HG02623 (cell line): Measurements from ENCODE around the gene CRELD2.
A peak's percentile ranks its signal among the peaks of the same experiment; 100 is the strongest.

ENCODE experiments used
- ATAC-seq: cut with Tn5 transposase; IDR thresholded peaks from one replicate; pipeline ENCODE4 v1.9.1; 2021; ENCODE audit warnings: moderate library complexity; ENCODE audit not compliant: unreplicated experiment

CRELD2 gene

DNA sequence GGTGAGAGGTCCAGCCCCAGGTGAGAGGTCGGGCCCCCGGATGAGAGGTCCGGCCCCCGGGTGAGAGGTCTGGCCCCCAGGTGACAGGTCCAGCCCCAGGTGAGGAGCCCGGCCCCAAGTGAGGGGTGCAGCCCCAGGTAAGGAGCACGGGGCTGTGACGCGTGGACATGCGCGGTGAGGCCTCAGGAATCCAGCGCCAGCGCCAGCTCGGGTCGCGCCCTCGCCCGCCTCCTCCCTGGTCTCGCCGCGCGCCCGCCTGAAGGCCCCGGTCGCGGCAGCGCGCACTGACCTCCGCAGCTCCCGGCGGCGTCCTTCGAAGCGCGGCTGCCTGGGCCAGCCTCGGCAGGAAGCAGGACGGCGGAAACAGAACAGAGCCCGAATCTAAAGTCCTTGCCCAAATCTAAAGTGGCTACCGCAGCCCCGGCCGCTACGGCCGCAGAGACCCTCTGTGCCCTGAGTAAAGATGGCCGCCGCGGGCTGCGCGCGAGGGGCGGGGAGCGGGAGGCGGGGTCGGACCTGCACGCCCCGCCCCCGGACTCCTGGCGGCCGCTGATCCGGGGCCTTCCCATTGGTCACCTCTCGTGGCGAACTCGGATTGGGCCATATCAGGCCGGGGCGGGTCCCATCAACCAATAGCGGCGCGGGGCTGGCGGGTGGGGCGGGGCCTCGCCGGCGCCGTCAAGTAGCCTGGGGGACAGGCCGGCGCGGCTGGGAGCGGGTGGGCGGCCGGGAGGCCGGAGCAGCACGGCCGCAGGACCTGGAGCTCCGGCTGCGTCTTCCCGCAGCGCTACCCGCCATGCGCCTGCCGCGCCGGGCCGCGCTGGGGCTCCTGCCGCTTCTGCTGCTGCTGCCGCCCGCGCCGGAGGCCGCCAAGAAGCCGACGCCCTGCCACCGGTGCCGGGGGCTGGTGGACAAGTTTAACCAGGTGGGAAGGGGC, at the start of gene CRELD2, which contains the start of gene ALG12:
TSS of gene CRELD2 (plus strand) at position 661 of the 937 bp plus-strand sequence. CDS start at position 797, 136 bp downstream.
TSS of gene ALG12 (minus strand) at position 465 of the 937 bp plus-strand sequence. CDS start 4,673 bp downstream, outside the sequence.
- peak; percentile 89 for ATAC-seq

DNA sequence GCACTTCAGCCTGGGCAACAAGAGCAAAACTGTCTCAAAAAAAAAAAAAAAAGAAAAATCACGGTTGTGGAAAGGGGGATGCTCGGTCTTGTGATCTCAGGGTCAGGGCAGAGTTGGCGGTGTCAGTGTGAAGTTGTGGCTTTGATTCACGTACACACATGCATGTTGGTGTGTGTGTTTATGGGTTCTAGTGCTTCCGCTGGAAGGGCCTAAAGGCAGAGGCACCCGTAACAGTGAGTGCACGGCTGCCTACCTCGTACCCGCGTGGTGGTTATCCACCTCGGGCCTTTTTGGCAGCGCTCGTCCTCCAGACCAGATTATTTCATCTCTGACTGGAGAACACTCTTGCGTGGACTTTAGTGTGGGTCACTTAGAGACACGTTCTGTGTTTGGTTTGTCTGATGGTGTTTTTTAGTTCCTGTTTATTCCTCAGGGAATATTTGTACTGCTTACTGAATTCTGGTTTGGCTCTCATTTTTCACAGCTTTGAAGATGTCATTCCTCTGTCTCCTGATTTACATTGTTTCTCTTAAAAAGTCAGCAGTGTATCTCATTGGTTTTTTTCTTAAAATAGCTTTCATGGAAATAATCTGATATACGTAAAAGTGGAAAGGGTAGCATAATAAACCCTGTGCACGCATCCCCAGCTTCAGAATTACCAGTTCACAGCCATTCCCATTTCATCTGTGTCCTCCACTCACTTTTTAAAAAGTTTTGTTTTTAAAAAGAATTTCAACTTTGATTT, 49.2 kb upstream of the CRELD2 start:
- ATAC-seq = no peak

- ATAC-seq = no peak
These were observed 48.4 kb upstream of the CRELD2 start for GRCh38 chr22:49869845-49870712.

GRCh38 chr22:49871482-49871881, 47.0 kb upstream of the CRELD2 start:
- no peak for ATAC-seq

DNA sequence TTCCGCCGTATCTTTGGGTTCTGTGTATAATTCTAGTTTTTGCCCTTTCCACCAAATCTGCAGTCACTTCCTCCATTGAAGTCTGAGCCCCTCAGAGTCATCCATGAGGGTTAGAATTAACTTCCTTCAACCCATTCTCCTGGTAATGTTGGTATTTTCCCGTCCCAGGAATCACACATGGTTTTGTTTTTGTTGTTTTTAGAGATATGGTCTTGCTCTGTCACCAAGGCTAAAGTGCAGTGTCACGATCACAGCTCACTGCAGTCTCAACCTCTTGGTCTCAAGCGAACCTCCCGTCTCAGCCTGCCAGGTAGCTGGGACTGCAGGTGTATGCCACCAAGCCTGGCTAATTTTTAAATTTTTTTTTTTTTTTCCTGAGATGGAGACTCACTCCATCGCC, 46.1 kb upstream of the CRELD2 start:
- ATAC-seq = no peak

DNA sequence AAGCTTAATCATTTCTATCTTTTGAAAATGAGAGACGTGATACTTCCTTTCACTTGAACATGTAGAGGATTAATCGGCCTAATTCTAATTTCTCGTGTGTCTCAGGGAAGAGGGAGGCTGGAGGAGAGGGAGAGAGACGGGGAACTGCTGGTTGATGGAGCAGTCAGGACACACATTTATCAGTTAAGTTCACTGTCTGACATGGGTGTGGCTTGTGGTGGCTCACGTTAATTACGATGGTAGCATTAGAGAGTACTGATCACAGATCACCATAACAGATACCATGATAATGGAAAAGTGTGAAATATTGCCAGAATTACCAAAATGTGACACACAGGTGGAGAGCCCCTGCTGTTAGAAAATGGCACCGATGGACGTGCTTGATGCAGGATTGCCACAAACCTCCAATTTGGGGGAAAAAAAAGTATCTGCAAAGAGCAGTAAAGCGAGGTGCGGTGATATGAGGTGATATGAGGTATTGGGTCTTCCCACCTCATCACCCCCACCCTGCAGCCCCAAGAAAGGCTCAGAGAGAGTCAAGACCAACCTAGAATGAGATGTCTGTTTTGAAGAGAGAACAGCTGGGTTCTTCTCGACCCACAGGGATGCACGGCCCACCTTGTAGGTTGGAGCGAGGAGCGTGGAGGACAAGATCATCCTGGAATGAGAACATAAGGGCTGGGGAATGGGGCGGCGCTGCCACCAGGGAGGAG, 45.0 kb upstream of the CRELD2 start:
- no peak for ATAC-seq

DNA sequence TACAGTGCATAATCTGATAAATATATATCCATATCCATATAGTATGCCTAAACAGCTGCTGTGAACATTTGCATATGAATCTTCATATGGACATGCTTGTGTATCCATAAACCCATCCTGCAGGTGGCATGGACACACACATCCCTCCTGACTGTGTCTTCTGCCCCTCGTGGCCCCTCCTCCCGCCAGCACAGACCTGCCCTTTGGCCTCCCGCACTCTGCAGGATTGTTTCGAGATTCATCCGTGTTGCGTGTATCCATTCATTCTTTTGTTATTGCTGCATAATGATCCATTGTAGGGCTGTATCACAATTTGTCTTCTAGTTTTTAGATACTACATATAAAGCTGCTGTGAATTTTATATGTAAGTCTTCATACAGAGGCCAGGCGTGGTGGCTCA, 40.8 kb upstream of the CRELD2 start:
- no peak for ATAC-seq

- no peak for ATAC-seq
These were observed 40.2 kb upstream of the CRELD2 start for GRCh38 chr22:49878206-49878605.

DNA sequence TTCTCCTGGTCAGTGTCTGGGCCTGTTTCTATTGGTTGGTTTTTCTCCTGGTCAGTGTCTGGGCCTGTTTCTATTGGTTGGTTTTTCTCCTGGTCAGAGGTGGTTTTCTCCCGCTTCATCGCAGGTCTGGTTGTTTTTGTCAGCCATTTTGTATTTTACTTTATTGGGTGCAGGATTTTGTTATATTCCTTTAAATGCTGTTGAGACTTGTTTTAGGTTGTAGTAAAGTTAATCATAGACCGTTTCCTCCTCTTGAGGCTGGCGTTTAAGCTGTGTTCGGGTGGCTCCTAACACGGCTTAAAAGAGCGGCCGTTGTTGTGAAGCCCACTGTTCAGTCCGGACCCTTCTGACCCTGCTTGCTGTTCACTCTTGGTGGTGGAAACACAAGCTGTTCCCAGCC, 38.6 kb upstream of the CRELD2 start:
- no peak for ATAC-seq

DNA sequence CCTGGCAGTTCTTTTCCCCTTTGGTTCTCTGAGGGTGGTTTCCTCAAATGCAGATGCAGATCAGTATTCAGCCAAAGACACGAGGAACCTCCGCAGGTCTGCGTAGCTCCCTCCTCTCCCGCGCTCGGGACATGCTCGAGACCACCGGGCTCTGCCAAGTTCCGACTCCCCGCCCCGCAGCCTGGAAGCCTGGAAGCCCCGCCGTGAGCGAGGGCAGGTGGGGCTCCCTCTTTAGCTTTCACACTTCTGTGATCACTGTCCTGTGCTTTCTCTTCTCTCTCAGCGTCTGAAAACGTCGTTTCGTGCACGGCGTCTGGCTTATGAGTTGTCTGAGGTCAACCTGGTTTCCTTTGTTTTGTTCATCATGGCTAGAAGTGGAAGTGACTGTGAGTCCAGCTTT, 38.2 kb upstream of the CRELD2 start:
- ATAC-seq = no peak

DNA sequence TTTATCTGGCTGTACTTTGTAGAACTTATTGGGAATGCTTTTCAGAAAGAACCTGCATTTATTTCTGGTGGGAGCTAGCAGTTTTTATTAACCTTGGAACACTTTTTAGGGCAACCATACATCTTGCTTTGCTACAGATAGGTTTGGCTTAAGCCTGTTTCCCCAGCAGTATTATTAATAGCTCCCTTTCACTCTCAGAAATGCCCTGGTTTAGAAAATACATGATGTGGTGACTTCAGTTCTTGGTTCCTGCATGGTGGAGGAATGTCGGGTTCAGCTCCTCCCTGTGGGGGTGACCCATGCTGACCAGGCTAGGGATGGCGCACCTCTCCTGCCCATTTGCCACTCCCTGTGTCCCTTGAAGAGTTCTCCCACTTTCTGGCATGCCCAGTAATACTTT, 36.6 kb upstream of the CRELD2 start:
- no peak for ATAC-seq

DNA sequence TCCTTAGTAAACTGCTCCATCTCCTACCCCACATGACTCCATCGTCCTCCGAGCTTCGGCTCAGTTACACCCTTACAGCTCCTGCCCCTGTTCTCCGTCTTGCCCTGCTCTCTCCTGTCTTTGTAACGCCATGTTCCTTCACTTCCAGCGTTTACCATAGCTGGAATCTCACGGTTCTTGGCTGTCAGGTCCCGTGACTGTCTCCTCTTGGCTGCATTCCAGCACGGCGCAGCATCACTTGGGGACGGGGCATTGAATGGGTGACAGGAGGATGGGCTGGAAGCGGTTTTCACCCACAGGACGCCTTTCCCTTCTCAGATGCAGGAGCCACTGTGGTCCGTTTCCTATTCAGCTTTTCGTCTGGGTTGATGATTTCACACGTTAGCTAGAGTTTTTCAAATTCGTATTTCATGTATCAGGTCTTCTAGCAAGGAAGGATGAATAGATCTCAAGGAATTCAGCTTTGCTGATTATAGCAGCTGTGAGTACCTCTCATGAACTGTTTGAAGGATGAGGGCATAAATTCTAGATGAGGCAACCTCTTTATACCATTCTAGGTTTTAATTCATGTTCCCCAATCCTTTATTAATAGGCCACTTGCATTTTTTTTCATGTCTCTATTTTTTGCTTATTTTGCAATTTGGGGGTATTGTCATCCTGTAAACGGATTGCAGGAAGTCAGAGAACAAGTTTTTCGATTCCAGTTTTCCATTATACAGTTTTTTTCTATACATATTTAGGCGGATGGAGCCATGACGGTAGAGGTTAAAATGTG, 35.7 kb upstream of the CRELD2 start:
- ATAC-seq = no peak

DNA sequence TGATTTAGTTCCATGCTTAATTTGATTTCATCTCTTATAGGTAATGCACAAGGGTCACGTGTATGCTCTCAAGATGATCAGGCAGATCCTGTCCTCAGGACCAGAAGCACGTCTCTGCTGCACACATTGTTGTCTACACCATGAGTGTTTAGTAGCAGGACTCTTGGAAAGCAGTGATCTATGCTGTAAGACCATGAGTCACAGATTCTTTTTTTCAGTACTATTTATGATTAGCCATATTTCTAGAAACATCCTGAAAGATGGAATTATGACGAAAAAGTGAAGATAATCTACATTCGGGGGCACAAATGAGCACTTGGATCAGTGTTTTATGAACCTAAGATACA, 35.2 kb upstream of the CRELD2 start:
- no peak for ATAC-seq

DNA sequence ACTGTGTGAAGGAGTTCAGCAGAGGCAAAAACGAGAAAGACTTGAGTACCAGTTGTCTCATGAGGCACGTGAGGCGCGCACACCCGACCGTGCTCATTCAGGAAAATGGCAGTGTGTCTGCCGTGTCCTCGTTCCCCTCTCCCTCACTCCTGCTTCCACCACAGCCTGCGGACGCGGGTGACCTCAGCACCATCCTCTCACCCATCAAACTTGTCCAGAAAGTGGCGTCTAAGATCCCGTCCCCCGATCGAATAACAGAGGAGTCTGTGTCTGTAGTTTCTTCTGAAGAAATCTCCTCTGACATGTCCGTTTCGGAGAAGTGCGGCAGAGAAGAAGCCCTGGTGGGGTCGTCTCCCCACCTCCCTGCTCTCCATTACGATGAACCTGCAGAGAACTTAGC, 34.4 kb upstream of the CRELD2 start:
- ATAC-seq = no peak

GRCh38 chr22:49884503-49885260, 33.8 kb upstream of the CRELD2 start:
- no peak for ATAC-seq

DNA sequence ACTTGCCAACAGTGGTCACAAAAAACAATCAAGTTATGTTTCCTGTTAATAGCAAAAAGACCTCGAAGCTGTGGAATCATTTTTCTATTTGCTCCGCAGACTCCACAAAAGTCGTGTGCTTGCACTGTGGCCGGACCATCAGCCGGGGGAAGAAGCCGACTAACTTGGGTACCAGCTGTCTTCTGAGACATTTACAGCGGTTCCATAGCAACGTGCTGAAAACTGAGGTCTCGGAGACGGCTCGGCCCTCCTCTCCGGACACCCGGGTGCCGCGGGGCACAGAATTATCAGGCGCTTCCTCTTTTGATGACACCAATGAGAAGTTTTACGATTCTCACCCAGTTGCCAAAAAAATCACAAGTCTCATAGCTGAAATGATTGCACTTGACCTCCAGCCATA, 33.2 kb upstream of the CRELD2 start:
- no peak for ATAC-seq

- ATAC-seq = no peak
These were observed 32.6 kb upstream of the CRELD2 start for GRCh38 chr22:49885881-49886280.

DNA sequence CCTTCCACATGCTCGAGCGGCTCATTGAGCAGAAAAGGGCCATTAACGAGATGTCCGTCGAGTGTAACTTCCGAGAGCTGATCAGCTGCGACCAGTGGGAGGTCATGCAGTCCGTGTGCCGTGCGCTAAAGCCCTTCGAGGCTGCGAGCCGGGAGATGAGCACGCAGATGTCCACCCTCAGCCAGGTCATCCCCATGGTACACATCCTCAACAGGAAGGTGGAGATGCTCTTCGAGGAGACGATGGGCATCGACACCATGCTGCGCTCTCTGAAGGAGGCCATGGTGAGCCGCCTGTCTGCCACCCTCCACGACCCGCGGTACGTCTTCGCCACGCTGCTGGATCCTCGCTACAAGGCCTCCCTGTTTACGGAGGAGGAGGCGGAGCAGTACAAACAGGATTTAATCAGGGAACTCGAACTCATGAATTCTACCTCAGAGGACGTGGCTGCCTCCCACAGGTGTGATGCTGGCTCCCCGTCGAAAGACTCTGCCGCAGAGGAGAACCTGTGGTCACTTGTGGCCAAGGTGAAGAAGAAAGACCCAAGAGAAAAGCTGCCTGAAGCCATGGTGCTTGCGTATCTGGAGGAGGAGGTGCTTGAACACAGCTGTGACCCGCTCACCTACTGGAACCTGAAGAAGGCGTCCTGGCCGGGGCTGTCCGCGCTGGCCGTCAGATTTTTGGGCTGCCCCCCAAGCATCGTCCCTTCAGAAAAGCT, 31.9 kb upstream of the CRELD2 start:
- no peak for ATAC-seq
